ENCODE measurements around the gene BMP7. TPM values are rescaled to one million over a fixed set of nuclear protein-coding genes. Genes with fewer than 3 reads are reported as not detected.

Gene BMP7
- total and polyA plus RNA-seq, 2 of the 13 experiments (the other 11 are each of a cell fraction or from before 2014, with no cell fraction given): not detected

- no peak; the same call in none of the 2 replicates for TF ChIP-seq ZBTB10 (CRISPR knock-in tag; IDR thresholded peaks at IDR 0.05; ENCODE audit: borderline replicate concordance)
- TF ChIP-seq ZNF781 (CRISPR knock-in tag; IDR thresholded peaks at IDR 0.05; ENCODE audit: borderline replicate concordance, not compliant biosample characterization): peak; percentile 81
- no peak for TF ChIP-seq ZNF646 (CRISPR knock-in tag; IDR thresholded peaks at IDR 0.05)
- TF ChIP-seq PAX8 (CRISPR knock-in tag; IDR thresholded peaks at IDR 0.05; ENCODE audit: borderline replicate concordance): no peak
- peak; percentile 95 for TF ChIP-seq ZNF350 (CRISPR knock-in tag; IDR thresholded peaks at IDR 0.05; ENCODE audit: borderline replicate concordance, low read depth)
- TF ChIP-seq NPAS2 (CRISPR knock-in tag; IDR thresholded peaks at IDR 0.05; ENCODE audit: borderline replicate concordance): no peak
- TF ChIP-seq RFX5 (IDR thresholded peaks at IDR 0.05; ENCODE audit: low read depth, low read length): peak; percentile 32; the same call in 1 of the 2 replicates
- 0 out of 4 replicates have a peak, but pooled peaks of 1 of the 2 experiments have one; percentile 49 for TF ChIP-seq REST (IDR thresholded peaks at IDR 0.05; ENCODE audit: borderline replicate concordance in 1 of 2, low read depth in 1 of 2, low read length in 2 of 2)
- peak; percentile 97; the same call in 1 of the 2 replicates for TF ChIP-seq RORA (CRISPR knock-in tag; IDR thresholded peaks at IDR 0.05)
- TF ChIP-seq LBX2 (CRISPR knock-in tag; IDR thresholded peaks at IDR 0.05; ENCODE audit: borderline replicate concordance): no peak
- TF ChIP-seq JUN (CRISPR knock-in tag; IDR thresholded peaks at IDR 0.05): no peak
These were observed 136.2 kb downstream of the BMP7 start (continued) for GRCh38 chr20:57130160-57130772.
